ENCODE data around the gene NPHP3. TPM values are rescaled to one million over a fixed set of nuclear protein-coding genes. Genes with fewer than 3 reads are reported as not detected.

NPHP3 gene
- total RNA-seq, 6 experiments from 2014 or later, result 17.6 to 21.6 (median 19.0) TPM

DNA sequence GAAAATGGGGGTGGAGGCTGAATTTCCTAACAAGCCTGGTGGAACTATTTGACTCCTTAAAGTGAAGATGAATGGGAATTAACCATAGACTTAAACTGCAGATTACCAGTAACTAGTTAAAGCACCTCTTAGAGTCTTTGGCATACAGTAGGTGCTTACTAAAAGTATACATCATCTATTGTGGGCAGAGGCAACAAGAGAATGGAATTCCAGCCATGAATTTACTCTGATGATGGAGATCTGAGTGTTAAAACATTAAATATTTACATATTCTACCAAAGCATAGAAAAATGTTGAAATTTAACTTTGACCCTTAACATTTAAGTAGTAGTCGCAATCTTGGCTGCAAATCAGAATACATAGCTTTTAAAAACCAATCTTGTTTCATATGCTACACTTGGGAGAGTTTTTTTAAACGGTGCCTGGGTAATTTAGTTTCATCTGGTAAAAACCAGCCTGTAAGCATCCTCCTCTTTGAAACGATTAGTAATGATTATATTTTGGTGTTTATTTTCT lies 56.9 kb downstream of the NPHP3 start:
- no peak overlapping the region for H3K4me3 Mint-ChIP-seq
- H3K9me3 Mint-ChIP-seq, result no peaks in the 10 kb centered on the region
- no peaks in the 10 kb centered on the region for H3K27me3 Mint-ChIP-seq (ENCODE audit: insufficient read depth)
- TF ChIP-seq, protein P1, sequence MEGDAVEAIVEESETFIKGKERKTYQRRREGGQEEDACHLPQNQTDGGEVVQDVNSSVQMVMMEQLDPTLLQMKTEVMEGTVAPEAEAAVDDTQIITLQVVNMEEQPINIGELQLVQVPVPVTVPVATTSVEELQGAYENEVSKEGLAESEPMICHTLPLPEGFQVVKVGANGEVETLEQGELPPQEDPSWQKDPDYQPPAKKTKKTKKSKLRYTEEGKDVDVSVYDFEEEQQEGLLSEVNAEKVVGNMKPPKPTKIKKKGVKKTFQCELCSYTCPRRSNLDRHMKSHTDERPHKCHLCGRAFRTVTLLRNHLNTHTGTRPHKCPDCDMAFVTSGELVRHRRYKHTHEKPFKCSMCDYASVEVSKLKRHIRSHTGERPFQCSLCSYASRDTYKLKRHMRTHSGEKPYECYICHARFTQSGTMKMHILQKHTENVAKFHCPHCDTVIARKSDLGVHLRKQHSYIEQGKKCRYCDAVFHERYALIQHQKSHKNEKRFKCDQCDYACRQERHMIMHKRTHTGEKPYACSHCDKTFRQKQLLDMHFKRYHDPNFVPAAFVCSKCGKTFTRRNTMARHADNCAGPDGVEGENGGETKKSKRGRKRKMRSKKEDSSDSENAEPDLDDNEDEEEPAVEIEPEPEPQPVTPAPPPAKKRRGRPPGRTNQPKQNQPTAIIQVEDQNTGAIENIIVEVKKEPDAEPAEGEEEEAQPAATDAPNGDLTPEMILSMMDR (IDR thresholded peaks at IDR 0.05), result no peak
- DNase-seq, result no peak
- H3K27ac Mint-ChIP-seq, result no peak overlapping the region
- H3K36me3 Mint-ChIP-seq (ENCODE audit: low read depth), result peaks cover 10% of the 10 kb centered on the region
- H3K4me1 Mint-ChIP-seq (ENCODE audit: low read depth), result peaks cover 45% of the 10 kb centered on the region

DNA sequence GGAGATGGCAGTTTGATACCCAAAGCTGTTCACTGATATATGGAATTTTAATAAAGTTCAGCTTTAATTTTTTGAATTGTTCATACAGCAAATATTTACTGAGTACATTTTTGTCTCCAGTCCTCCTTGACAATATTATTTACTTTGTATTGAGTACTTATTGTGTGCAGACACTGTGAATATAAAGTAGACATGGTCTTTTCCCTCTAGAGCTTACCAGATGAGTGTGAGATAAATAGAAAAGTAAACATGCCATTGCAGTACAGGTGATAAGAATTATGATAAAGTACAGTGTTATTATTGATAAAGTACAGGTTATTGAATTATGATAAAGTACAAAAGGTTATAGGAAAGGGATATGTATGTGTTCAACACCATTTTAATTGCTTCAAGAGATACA lies 60.0 kb downstream of the NPHP3 start:
- H3K9me3 Mint-ChIP-seq, result no peaks in the 10 kb centered on the region
- no peak overlapping the region for H3K27ac Mint-ChIP-seq
- peaks cover 10% of the 10 kb centered on the region for H3K36me3 Mint-ChIP-seq (ENCODE audit: low read depth)
- peak overlapping the region; percentile 99 for H3K4me3 Mint-ChIP-seq
- peaks cover 61% of the 10 kb centered on the region for H3K4me1 Mint-ChIP-seq (ENCODE audit: low read depth)
- TF ChIP-seq, protein P1 (IDR thresholded peaks at IDR 0.05), result no peak
- peaks cover 1% of the 10 kb centered on the region; the same call in 1 of the 2 replicates for H3K27me3 Mint-ChIP-seq (ENCODE audit: insufficient read depth)
- no peak for DNase-seq

GRCh38 chr3:132661101-132661500 lies 61.1 kb downstream of the NPHP3 start:
- no peak for DNase-seq
- peak overlapping the region; percentile 99 for H3K4me3 Mint-ChIP-seq
- peaks cover 10% of the 10 kb centered on the region for H3K36me3 Mint-ChIP-seq (ENCODE audit: low read depth)
- peaks cover 70% of the 10 kb centered on the region for H3K4me1 Mint-ChIP-seq (ENCODE audit: low read depth)
- TF ChIP-seq, protein P1 (IDR thresholded peaks at IDR 0.05), result no peak
- peaks cover 1% of the 10 kb centered on the region; the same call in 1 of the 2 replicates for H3K27me3 Mint-ChIP-seq (ENCODE audit: insufficient read depth)
- H3K27ac Mint-ChIP-seq, result peak overlapping the region; percentile 99
- H3K9me3 Mint-ChIP-seq, result no peaks in the 10 kb centered on the region

- peak overlapping the region; percentile 99 for H3K4me3 Mint-ChIP-seq
- H3K4me1 Mint-ChIP-seq (ENCODE audit: low read depth), result peaks cover 72% of the 10 kb centered on the region
- TF ChIP-seq, protein P1 (IDR thresholded peaks at IDR 0.05), result no peak
- peaks cover 1% of the 10 kb centered on the region; the same call in 1 of the 2 replicates for H3K27me3 Mint-ChIP-seq (ENCODE audit: insufficient read depth)
- peaks cover 10% of the 10 kb centered on the region for H3K36me3 Mint-ChIP-seq (ENCODE audit: low read depth)
- DNase-seq, result no peak
- H3K9me3 Mint-ChIP-seq, result no peaks in the 10 kb centered on the region
- H3K27ac Mint-ChIP-seq, result peak overlapping the region; percentile 99
These were observed 61.5 kb downstream of the NPHP3 start for GRCh38 chr3:132660811-132661070.

DNA sequence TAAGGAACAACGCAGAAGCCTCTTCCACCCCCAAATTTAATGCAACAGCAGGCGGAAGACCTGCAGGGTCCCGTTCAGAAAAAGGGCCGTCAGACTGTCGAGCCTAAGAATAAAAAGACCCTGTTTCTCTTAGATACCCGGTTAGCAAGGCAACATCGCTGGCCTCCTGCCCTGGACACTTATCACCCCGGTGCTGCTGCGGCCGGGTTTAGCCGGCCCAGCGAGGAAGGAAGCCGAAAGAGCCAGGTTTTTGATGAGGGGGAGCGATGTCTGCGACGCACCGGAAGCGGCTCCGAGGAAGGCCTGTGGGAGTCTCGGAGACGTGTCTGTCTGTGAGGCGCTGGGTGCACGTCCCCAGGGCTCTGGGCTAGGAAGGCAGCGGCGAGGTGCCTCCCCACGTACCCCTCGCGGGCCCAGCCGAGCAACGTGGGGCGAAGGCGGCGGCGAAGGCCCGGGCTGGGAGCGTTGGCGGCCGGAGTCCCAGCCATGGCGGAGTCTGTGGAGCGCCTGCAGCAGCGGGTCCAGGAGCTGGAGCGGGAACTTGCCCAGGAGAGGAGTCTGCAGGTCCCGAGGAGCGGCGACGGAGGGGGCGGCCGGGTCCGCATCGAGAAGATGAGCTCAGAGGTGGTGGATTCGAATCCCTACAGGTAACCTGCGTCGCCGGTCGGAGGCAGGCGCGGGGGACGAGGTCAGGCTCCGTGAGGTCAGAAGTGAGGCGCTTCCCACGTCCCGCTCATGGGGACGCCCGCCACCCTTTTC lies 62.0 kb downstream of the NPHP3 start, which contains the start of gene UBA5:
Gene UBA5, plus strand, starts transcription at position 278 of the 759 bp plus-strand sequence. Its CDS starts 209 bp downstream, at position 487.
- peaks cover 1% of the 10 kb centered on the region; the same call in 1 of the 2 replicates for H3K27me3 Mint-ChIP-seq (ENCODE audit: insufficient read depth)
- peaks cover 10% of the 10 kb centered on the region for H3K36me3 Mint-ChIP-seq (ENCODE audit: low read depth)
- DNase-seq, result peak; percentile 58
- no peaks in the 10 kb centered on the region for H3K9me3 Mint-ChIP-seq
- TF ChIP-seq, protein P1 (IDR thresholded peaks at IDR 0.05), result no peak
- peak within 1 kb of the TSS; percentile 99 for H3K27ac Mint-ChIP-seq
- peaks cover 76% of the 10 kb centered on the region for H3K4me1 Mint-ChIP-seq (ENCODE audit: low read depth)
- H3K4me3 Mint-ChIP-seq, result peak within 1 kb of the TSS; percentile 99

Measured in HFFc6 (cell line).